Ovary (tissue), 10 donors: Measurements from ENCODE around the gene PEAK1. TPM values are rescaled to one million over a fixed set of nuclear protein-coding genes. Genes with fewer than 3 reads are reported as not detected.

Source experiments
- DNase-seq, 5 donors: peaks; one replicate each; pipeline ENCODE4 v3.0.0-alpha.2; 2019 to 2020
- H3K27ac ChIP-seq, 2 donors: fragments of 200-600 bp; one replicate each; pipeline versions ENCODE4 v1.5.1 to v1.8.0; 2019 to 2022
- H3K27me3 ChIP-seq: fragments of 200-600 bp; one replicate; pipeline ENCODE4 v1.8.0; 2022
- H3K36me3 ChIP-seq: fragments of 200-600 bp; sonication (generic); one replicate; pipeline ENCODE4 v1.5.1; 2019
- H3K4me1 ChIP-seq: one replicate; pipeline ENCODE4 v1.8.1; 2013; ENCODE audit warnings: mild to moderate bottlenecking, moderate library complexity; ENCODE audit not compliant: insufficient read depth
- H3K4me3 ChIP-seq: fragments of 200-600 bp; sonication (generic); one replicate; pipeline ENCODE4 v1.5.1; 2017
- H3K9me3 ChIP-seq, 2 donors: fragments of 200-600 bp in 1 of 2; sonication (generic) in 1 of 2; one replicate each; pipeline versions ENCODE4 v1.5.1 to v1.8.1; 2013 to 2019; ENCODE audit warnings: mild to moderate bottlenecking in 1 of 2, moderate library complexity in 1 of 2
- CTCF ChIP-seq, 3 donors: fragments of 450-650 bp in 2 of 3; fragments of 200-600 bp in 1 of 3; IDR thresholded peaks; one replicate each; pipeline versions ENCODE4 v1.5.1 to v1.8.0; 2016 to 2022; ENCODE audit warnings: antibody characterized with exemption in 3 of 3, mild to moderate bottlenecking in 1 of 3
- EP300 ChIP-seq: sonication (generic); formaldehyde crosslinking; IDR thresholded peaks from one replicate; pipeline ENCODE4 v1.6.1; 2017; ENCODE audit warnings: antibody characterized with exemption
- POLR2A ChIP-seq: fragments of 450-650 bp; IDR thresholded peaks from one replicate; pipeline ENCODE4 v1.6.1; 2017; ENCODE audit warnings: antibody characterized with exemption, mild to moderate bottlenecking, moderate library complexity
- WGBS, 3 donors: extraction: QIAGEN DNeasy Blood & Tissue Kit in 1 of 3; methylation state at CpG; one replicate each; pipeline versions ENCODE4 v1.1.5 to v1.1.7; 2013 to 2017; 5-methylcytosine and 5-hydroxymethylcytosine counted together
- intact Hi-C, 4 donors: fragments of 100-400 bp; cut with DNase I; formaldehyde crosslinking; loops; one replicate each; pipeline versions ENCODE4 v1.11.0 to v1.15.1; 2022 to 2023
- long read RNA-seq, 3 donors: library from polyadenylated mRNA in 2 of 3; unstranded in 2 of 3; transcript quantifications; one replicate each; pipeline ENCODE4 v2.0.0 and lab custom pipeline, GENCODE V29; 2021 to 2026
- polyA plus RNA-seq, 2 donors: library from polyadenylated mRNA; stranded (reverse); fragments of 200-250 nt in 1 of 2; fragments of 350-450 nt in 1 of 2; fragmentation: Illumina TruSeq in 1 of 2; extraction: RNeasy Lipid Tissue Mini Kit (QIAGEN cat#74804) in 1 of 2; gene quantifications; one replicate each; pipeline ENCODE4 v1.2.3, GENCODE V29; 2013 to 2014
- total RNA-seq, 7 donors: library from RNA; depleted of rRNA in 2 of 7; stranded (reverse); fragments of >200 nt in 2 of 7; fragmentation: NEBNext Ultra II Directional in 3 of 7; extraction: Animal tissue kit (Norgen Biotek cat#: 25700) in 3 of 7; gene quantifications; one replicate each; pipeline versions ENCODE4 v1.1.0 to v1.2.4, GENCODE V29; 2016 to 2023
- donor health status: DM: no; HTN: no; CAD: no; lungs with moderate emphysema.
- donor health status: DM: no; HTN: no; CAD: no.
- donor health status: Bipolar disorder and iron deficiency.
- donor health status: DM: yes; HTN: yes; CAD: no.
- donor health status: DM: no; HTN: no; CAD: no.
- donor health status: DM: yes; HTN: yes; CAD: no.

Gene PEAK1
- total RNA-seq (10 to 100 TPM; 17.2 to 48.4 (median 44.3) TPM), polyA plus RNA-seq (10 to 100 TPM in 1 of 2 donors, 1 to 10 TPM in 1; 6.6 to 38.4 TPM)
- long read RNA-seq, donor 1, full-length matches to known transcripts, result 2 of 13 reads
- long read RNA-seq, donor 1, partial matches to known transcripts, result 0 of 13 reads
- long read RNA-seq, donor 1, other reads (novel, unspliced or antisense), result 11 of 13 reads
- long read RNA-seq, donor 2, result 0 reads
- long read RNA-seq, donor 3, partial matches to known transcripts, result 0 of 5 reads
- long read RNA-seq, donor 3, other reads (novel, unspliced or antisense), result 5 of 5 reads

GRCh38 chr15:77419836-77420609 lies at the start of gene PEAK1:
TSS of gene PEAK1 (minus strand) at chr15:77420104. CDS start at chr15:77181926, 238,178 bp downstream.
- TF ChIP-seq CTCF (IDR thresholded peaks at IDR 0.05) (peak in 1 of 3 donors; percentile 9), POLR2A (peak; percentile 86), EP300 (no peak)
- 0 to 1% (median 0%) methylated on average over 42 to 92 of the region's 92 CpGs for WGBS, 3 donors
- H3K9me3 ChIP-seq, result no peaks in the 10 kb centered on the region
- intact Hi-C loops, result no loop called here
- DNase-seq, result peak; percentile 100
- H3K4me1 ChIP-seq, result peaks cover 3% of the 10 kb centered on the region
- no peaks in the 10 kb centered on the region for H3K27me3 ChIP-seq
- peak within 1 kb of the TSS; percentile 95 for H3K4me3 ChIP-seq
- no peaks in the 10 kb centered on the region for H3K36me3 ChIP-seq
- peak within 1 kb of the TSS; percentile 87 to 94 for H3K27ac ChIP-seq

GRCh38 chr15:77468896-77469295 lies 49.0 kb upstream of the PEAK1 start:
- Histone ChIP-seq H3K9me3 (no peaks in the 10 kb centered on the region), H3K4me1 (no peaks in the 10 kb centered on the region), H3K36me3 (no peaks in the 10 kb centered on the region), H3K27ac (no peak overlapping the region), H3K27me3 (no peaks in the 10 kb centered on the region), H3K4me3 (no peak overlapping the region)
- TF ChIP-seq CTCF (IDR thresholded peaks at IDR 0.05) (no peak), EP300 (no peak), POLR2A (no peak)
- intact Hi-C loops, result no loop called here
- DNase-seq, result no peak
- 88 to 97% (median 91%) methylated on average over 3 of the region's 3 CpGs for WGBS, 3 donors

GRCh38 chr15:77466521-77466920 lies 46.6 kb upstream of the PEAK1 start:
- intact Hi-C loops, result no loop called here
- H3K4me1 ChIP-seq, result no peaks in the 10 kb centered on the region
- 86 to 96% (median 94%) methylated on average over 1 of the region's 1 CpG for WGBS, 3 donors
- no peak for DNase-seq
- H3K27ac ChIP-seq, result no peak overlapping the region
- no peaks in the 10 kb centered on the region for H3K36me3 ChIP-seq
- H3K9me3 ChIP-seq, result no peaks in the 10 kb centered on the region
- TF ChIP-seq CTCF (IDR thresholded peaks at IDR 0.05), result no peak
- H3K4me3 ChIP-seq, result no peak overlapping the region
- H3K27me3 ChIP-seq, result no peaks in the 10 kb centered on the region

- no peak overlapping the region for H3K4me3 ChIP-seq
- WGBS, 3 donors, result 96 to 99% (median 98%) methylated on average over 3 of the region's 3 CpGs
- no peak overlapping the region for H3K27ac ChIP-seq
- no peaks in the 10 kb centered on the region for H3K36me3 ChIP-seq
- no peak for TF ChIP-seq POLR2A
- TF ChIP-seq EP300, result no peak
- no peak for TF ChIP-seq CTCF (IDR thresholded peaks at IDR 0.05)
- intact Hi-C loops, result no loop called here
- no peaks in the 10 kb centered on the region for H3K27me3 ChIP-seq
- no peaks in the 10 kb centered on the region for H3K9me3 ChIP-seq
- no peak for DNase-seq
- H3K4me1 ChIP-seq, result no peaks in the 10 kb centered on the region
Measured at GRCh38 chr15:77464129-77464865, 44.4 kb upstream of the PEAK1 start.
